Myocyte (in vitro differentiated cells): ENCODE results near the gene ZNF367. TPM values are rescaled to one million over a fixed set of nuclear protein-coding genes. Genes with fewer than 3 reads are reported as not detected.
"Not testable (repeated sequence)": the region's sequence is repeated elsewhere in the genome, so short reads cannot be mapped to it uniquely, and the experiment has no call there.

Source experiments
- DNase-seq: peaks from one replicate; pipeline ENCODE4 v3.0.0-alpha.2; 2012; ENCODE audit warnings: low read depth
- total RNA-seq: library from RNA; depleted of rRNA; stranded (reverse); fragments of >200 nt; gene quantifications from 2 replicates; pipeline ENCODE4 v1.2.3, GENCODE V29; 2014

ZNF367 gene
- total RNA-seq, 1 donor from 2014 or later, result 2.2 TPM

DNA sequence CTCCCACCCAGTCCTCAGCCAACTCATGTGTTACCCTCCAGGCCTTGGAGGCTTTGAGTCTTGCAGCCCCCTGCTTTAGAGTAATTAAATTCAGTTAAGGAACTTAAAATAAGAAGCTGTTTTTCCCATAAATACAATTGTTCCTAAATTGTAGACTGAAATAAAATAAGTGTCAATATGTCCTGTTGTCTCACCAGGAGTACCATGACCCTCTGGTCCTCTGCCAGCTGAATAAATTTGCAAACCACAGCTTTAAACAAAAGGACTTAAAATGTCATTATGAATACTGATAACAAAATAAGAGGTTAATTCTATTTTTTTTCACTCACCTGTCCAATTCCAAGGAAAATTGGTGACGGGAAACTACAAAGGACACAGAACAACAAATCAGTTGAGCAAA, 50.2 kb downstream of the ZNF367 start:
- DNase-seq, result no peak

DNA sequence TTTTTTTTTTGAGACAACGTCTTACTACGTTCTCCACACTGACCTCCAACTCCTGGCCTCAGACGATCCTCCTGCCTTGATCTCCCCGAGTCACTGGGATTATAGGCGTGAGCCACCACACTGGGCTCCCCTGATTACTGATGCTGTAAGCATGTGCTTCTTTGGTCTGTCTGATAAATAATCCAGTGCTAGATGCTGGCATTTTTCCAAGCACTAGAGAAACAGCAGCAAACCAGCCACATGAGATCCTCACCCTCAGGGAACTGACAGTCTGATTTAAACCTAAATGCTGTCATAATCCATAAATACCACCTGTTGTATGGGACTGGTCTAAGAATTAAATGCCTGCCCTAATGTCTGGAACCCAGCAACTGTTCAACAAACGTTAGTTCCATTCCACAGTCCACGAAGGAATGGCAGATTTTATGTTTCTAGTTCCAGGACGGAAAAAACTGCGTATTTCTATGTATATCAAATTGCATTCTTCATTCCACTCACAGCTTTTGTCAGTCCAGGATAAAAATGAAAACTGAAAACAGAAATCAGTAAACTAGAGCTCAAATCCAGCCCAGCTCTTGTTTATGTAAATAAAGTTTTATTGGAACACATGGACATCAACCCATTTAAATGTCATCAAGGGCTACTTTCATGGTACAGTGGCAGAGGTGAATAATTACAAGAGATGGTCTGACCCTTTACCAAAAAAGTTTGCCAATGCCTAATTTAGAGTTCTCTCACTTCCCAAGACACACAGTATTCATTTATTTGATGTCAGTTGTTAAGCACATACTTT, 54.8 kb downstream of the ZNF367 start:
- DNase-seq, result no peak

DNA sequence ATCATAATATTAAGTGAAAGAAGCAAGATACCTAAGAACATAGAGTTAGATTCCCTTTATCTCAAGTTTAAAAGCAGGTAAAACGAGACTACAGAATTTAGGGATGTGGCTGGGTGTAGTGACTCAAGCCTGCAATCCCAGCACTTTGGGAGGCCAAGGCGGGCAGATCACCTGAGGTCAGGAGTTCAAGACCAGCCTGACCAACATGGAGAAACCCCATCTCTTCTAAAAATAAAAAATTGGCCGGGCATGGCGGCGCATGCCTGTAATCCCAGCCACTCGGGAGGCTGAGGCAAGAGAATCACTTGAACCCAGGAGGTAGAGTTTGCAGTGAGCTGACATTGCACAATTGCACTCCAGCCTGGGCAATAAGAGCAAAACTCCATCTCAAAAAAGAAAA, 56.1 kb downstream of the ZNF367 start:
- DNase-seq, result not testable (repeated sequence)

DNA sequence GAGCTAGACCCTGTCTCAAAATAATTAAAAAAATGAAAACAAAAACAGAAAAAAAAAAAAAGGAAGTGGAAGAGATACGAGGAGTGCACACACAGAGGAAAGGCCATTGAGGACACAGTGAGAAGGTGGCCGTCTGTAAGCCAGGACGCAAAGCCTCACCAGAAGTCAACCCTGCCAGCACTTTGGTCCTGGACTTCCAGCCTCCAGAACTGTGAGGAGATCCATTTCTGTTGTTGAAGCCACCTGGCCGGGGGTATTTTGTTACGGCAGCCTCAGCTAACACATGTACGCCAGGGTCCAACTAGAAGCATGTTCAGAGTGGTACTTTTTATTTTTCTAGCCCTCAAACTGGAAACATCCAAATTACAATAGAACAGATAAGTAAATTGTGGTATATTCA, 56.5 kb downstream of the ZNF367 start:
- no peak for DNase-seq

DNA sequence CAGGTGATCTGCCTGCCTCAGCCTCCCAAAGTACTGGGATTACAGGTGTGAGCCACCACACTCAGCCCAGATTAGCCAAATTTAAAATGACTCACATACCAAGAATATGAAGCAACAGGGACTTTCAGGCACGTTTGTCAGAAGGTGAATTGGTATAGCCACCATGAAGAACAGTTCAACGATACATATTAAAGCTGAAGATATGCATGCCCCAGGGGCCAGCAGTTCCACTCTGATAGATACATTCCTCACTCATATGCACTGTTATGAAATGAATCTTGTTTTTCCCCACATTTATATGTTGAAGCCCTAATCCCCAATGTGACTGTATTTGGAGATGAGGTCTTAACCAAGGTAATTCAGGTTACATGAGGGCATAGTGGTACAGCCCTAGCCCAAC, 57.2 kb downstream of the ZNF367 start:
- no peak for DNase-seq

DNA sequence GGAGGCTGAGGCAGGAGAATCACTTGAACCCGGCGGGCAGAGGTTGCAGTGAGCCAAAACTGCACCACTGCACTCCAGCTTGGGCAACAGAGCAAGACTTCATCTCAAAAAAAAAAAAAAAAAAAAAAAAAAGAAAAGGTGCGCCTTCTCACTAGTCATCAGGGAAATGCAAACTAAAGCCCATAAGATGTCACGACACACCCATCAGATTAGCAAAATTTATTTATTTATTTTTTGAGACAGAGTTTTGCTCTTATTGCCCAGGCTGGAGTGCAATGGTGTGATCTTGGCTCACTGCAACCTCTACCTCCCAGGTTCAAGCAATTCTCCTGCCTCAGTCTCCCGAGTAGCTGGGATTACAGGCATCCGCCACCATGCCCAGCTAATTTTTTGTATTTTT, 57.6 kb downstream of the ZNF367 start:
- DNase-seq, result not testable (repeated sequence)

DNA sequence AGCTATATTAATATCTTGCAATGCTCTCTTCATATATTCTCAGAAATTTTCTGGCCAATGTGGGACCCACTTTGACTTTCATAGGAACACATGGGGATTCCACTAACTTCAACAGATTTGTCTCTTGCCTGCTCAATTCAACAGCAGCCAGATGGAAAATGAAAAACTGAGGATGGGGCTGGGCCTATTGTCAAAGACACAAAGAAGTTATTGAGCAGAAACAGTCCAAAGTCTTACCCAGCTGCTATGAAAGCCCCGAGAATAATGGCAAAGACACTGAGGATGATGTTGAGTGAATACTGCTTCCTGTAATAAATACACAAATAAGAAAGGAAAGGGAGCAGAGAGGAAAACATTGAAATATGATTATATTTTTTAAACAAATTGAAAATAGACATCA, 67.3 kb downstream of the ZNF367 start:
- DNase-seq, result no peak

DNA sequence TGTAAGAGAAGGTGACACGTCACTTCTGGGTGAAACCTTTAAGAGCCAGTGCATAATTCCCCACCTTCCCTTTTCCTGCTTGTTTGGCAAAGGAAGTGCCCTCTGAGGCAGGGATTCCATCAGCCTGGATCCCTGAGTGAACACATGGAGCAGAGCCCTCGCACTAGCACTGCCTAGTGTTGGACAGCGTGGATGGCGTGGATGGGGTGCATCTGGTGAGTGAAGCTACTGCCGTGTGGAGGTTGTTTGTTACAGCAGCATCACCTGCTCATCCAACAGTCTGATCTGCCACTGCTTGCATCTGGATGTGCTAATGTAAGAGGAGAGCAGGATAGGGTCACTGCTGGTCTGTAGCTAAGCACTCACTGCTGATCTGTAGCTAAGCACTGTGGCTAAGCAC, 69.9 kb downstream of the ZNF367 start:
- DNase-seq, result no peak

DNA sequence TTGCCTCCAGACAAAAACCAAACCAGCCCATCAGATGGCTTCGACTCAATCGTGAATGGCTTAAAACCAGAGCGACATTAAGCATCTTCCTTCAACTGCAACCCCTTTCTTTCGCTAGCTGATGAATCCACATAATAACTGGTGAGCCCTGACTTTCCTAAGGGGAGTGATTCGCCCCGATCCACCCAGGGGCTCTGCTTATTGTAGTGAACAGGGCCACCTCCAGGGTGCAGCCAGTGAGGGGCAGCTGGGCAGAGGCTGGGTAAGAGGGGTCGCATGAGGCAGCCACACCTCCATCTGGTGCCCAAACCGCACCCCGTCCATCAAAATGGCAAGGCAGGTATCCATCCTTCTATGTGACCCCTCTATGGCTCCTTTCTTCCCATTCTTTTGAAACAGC, 72.6 kb downstream of the ZNF367 start:
- DNase-seq, result no peak

DNA sequence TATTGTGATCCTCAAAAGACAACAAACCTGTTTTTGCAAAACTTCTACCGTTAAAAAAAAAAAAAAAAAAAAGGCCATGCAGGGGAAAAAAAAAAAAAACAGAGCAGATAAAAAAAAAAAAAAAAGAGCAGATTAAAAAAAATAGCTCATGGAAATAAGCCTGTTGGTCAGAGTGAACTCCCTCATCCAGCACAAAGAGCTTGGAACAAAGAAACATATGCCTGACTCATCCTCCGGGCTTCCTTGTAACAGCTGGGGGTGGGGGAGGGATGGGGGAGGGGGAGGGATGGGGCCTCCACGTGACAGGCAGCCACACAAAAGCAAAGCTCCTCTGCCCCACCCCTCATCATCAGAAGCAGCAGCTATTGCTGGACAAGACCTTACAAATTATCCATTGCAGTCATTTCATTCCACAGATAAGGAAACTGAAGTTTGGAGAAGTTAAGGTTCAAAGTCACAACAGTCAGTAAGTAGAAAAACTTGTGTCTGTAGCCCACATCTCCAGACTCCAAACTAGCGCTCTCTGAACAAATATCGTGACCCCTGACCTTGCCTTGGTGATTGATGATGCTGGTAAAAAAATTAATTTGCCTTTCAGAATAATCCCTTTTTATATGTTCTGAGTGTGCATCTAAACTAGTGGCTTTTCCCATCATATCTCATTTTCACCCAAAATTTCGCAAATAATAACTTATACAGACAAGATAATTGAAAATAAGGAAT, 73.6 kb downstream of the ZNF367 start:
- DNase-seq, result peak; percentile 90

DNA sequence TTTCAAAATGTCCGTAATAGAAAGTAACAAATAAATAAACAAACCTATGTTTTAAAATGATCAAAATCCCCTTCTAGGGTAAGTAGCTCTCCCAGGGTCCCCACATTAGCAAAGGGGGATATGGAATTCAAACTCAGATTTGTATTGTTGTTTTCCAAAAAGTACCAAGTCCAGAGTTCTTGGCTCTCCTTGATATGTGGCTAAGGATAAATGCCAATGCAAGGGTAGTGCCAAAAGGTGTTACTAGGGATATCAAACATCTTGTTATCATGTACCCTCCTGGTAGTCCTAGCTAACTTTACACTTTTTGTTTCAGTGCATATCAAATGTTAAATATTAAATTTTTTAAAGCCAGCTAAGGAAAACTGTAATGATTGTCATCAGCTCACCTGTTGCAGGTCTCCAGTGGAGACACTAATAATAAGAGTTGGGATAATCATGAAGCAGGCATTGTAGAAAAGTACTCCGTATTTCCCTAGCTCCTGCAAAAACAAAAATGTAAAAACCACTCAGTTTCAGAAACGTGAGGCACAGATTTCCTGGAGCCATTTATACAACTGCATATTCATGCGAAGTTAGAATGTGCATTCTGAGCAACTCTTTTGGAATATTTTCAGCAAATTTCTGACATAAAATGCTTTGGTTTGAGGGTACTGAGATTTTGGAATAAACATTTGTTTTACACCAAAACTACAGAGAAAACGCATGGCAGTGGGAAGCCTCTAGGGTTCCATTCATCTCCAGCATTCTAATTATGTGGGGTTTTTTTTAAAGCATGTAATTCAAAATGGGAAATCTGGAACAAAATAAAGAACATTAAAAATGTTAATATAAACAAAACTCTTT, 74.4 kb downstream of the ZNF367 start:
- DNase-seq, result peak; percentile 5

DNA sequence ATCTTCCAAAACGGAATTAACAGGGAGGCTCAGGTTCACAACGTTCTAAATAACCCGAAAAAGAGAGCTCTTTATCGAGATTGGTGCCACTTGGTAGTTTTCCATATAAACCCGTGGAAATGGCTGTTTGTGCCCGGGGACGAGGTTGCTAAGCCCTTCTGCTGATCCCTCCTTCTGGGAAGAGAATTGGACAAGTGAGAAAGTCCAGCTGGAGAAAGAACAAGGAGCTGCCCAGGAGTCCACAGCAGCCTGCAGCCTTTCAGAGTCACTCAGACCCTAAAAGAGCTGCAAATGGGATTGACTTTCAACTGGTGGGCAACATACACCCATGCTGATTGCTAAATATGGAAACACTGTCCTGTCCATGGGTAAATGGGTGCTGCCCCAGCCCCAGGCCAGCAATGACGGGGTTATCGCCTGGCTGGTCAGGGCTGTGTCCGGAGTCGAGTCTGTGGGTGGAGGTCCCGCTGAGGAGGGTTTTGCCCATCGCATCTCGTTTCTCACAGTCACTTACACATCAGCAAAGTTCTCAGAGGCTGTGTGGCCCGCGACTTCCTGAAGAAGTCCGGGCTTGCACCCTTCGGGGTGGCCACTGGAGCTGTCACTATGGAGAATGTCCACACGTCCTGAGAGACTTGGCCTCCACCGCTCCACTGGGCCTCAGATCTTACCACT, 75.5 kb downstream of the ZNF367 start:
- DNase-seq, result no peak

DNA sequence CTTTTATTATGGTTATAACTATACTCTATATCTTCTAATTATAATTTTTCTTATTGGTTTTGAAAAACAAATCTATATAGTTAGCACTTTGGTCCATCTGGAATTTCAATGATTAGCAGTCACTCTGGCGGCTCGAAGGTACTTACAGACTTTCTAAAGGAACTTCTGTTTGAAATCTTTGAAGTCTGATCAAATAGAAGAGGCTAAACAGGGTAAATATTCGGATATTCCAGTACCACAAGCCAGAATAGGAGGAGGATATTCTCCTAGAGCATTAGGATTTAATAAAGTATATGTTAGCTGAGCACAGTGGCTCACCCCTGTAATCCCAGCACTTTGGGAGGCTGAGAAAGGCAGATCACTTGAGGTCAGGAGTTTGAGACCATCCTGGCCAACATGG, 77.5 kb downstream of the ZNF367 start:
- DNase-seq, result no peak

DNA sequence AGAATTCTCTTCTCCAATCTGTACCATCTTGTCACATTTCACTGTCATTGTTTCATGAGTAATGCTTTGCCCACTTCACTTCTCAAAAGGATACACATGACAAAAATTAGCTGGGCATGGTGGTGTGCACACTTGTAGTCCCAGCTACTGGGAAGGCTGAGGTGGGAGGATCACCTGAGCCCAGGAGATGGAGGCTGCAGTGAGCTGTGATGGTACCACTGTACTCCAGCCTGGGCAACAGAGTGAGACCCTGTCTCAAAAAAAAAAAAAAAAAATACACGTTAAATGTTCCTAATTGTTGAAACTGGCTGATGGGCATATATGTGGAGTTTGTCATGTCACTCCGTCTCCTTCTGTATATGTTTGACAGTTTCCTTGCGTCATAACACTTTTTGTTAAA, 79.9 kb downstream of the ZNF367 start:
- DNase-seq, result no peak

Other genes starting within 250 kb of the ZNF367 start
- not detected in 2 replicates for gene HSD17B3, start 116.2 kb downstream of the ZNF367 start, total RNA-seq
- gene SLC35D2, start 34.7 kb downstream of the ZNF367 start, total RNA-seq, result 14.5 and 14.7 TPM in 2 replicates
- 25.5 and 32.7 TPM in 2 replicates for gene HABP4, start 31.8 kb upstream of the ZNF367 start, total RNA-seq
- 17.4 and 22.7 TPM in 2 replicates for gene CDC14B, start 201.5 kb upstream of the ZNF367 start, total RNA-seq
- gene PRXL2C, start 236.9 kb upstream of the ZNF367 start, total RNA-seq, result 23.3 and 25.8 TPM in 2 replicates